Suprapubic skin (tissue), 4 donors: Measurements from ENCODE around the gene ANO4. TPM values are rescaled to one million over a fixed set of nuclear protein-coding genes. Genes with fewer than 3 reads are reported as not detected.

ENCODE experiments used
- DNase-seq, 2 donors: peaks; one replicate each; pipeline ENCODE4 v3.0.0-alpha.2; 2019; ENCODE audit warnings: low spot score in 2 of 2
- H3K27ac ChIP-seq: fragments of 200-600 bp; sonication (generic); one replicate; pipeline ENCODE4 v1.5.1; 2019
- H3K27me3 ChIP-seq: fragments of 200-600 bp; sonication (generic); one replicate; pipeline ENCODE4 v1.5.1; 2019
- H3K36me3 ChIP-seq: fragments of 200-600 bp; sonication (generic); one replicate; pipeline ENCODE4 v1.5.1; 2019
- H3K4me1 ChIP-seq: fragments of 200-600 bp; sonication (generic); one replicate; pipeline ENCODE4 v1.5.1; 2019
- H3K4me3 ChIP-seq: fragments of 200-600 bp; sonication (generic); one replicate; pipeline ENCODE4 v1.5.1; 2019; ENCODE audit warnings: mild to moderate bottlenecking
- H3K9me3 ChIP-seq: fragments of 200-600 bp; sonication (generic); one replicate; pipeline ENCODE4 v1.5.1; 2019
- CTCF ChIP-seq, 2 donors: fragments of 200-600 bp in 1 of 2; fragments of 450-650 bp in 1 of 2; sonication (generic) in 1 of 2; IDR thresholded peaks; one replicate each; pipeline ENCODE4 v1.5.1; 2016 to 2019; ENCODE audit warnings: antibody characterized with exemption in 2 of 2, mild to moderate bottlenecking in 1 of 2, moderate library complexity in 1 of 2
- EP300 ChIP-seq: sonication (generic); formaldehyde crosslinking; IDR thresholded peaks from one replicate; pipeline ENCODE4 v1.6.1; 2017; ENCODE audit warnings: antibody characterized with exemption
- POLR2A ChIP-seq, 2 donors: fragments of 450-650 bp; IDR thresholded peaks; one replicate each; pipeline ENCODE4 v1.6.1; 2017; ENCODE audit warnings: antibody characterized with exemption in 2 of 2, mild to moderate bottlenecking in 2 of 2, moderate library complexity in 2 of 2
- POLR2AphosphoS5 ChIP-seq, 3 donors: sonication (generic); formaldehyde crosslinking; IDR thresholded peaks; one replicate each; pipeline ENCODE4 v1.6.1; 2017; ENCODE audit warnings: antibody characterized with exemption in 3 of 3
- WGBS: methylation state at CpG from one replicate; pipeline ENCODE4 v1.1.5; 2018; 5-methylcytosine and 5-hydroxymethylcytosine counted together
- total RNA-seq, 4 donors: library from RNA; depleted of rRNA; stranded (reverse); fragments of >200 nt; gene quantifications; one replicate each; pipeline ENCODE4 v1.1.0, GENCODE V29; 2016

Gene ANO4
- total RNA-seq, 4 donors from 2014 or later = 0.30 to 1.2 TPM; not detected in 2

GRCh38 chr12:101165319-101165718, 370.7 kb downstream of the ANO4 start:
- H3K27ac ChIP-seq = no peak overlapping the region
- WGBS = 46% methylated on average over 4 of the region's 4 CpGs
- no peaks in the 10 kb centered on the region for H3K9me3 ChIP-seq

GRCh38 chr12:101166866-101167265, 372.3 kb downstream of the ANO4 start:
- WGBS = 61% methylated on average over 5 of the region's 5 CpGs
- H3K4me1 ChIP-seq = no peaks in the 10 kb centered on the region
- no peaks in the 10 kb centered on the region for H3K36me3 ChIP-seq
- DNase-seq = no peak
- no peaks in the 10 kb centered on the region for H3K27me3 ChIP-seq
- no peak overlapping the region for H3K4me3 ChIP-seq
- TF ChIP-seq CTCF (IDR thresholded peaks at IDR 0.05) = no peak
- no peak overlapping the region for H3K27ac ChIP-seq
- no peaks in the 10 kb centered on the region for H3K9me3 ChIP-seq

More at GRCh38 chr12:101165319-101165718, 370.7 kb downstream of the ANO4 start:
- H3K27me3 ChIP-seq = no peaks in the 10 kb centered on the region
- TF ChIP-seq POLR2AphosphoS5 (IDR thresholded peaks at IDR 0.05) (no peak), POLR2A (IDR thresholded peaks at IDR 0.05) (no peak)
- no peak for DNase-seq
- no peaks in the 10 kb centered on the region for H3K4me1 ChIP-seq
- H3K4me3 ChIP-seq = no peak overlapping the region
- H3K36me3 ChIP-seq = no peaks in the 10 kb centered on the region

GRCh38 chr12:101168001-101168400, 373.4 kb downstream of the ANO4 start:
- TF ChIP-seq CTCF (IDR thresholded peaks at IDR 0.05) (no peak), POLR2A (IDR thresholded peaks at IDR 0.05) (no peak), POLR2AphosphoS5 (IDR thresholded peaks at IDR 0.05) (no peak), EP300 (no peak)
- Histone ChIP-seq H3K4me1 (no peaks in the 10 kb centered on the region), H3K9me3 (no peaks in the 10 kb centered on the region), H3K4me3 (no peak overlapping the region), H3K27me3 (no peaks in the 10 kb centered on the region), H3K27ac (no peak overlapping the region), H3K36me3 (no peaks in the 10 kb centered on the region)
- DNase-seq = no peak
- WGBS = 92% methylated on average over 5 of the region's 5 CpGs

- 67% methylated on average over 5 of the region's 5 CpGs for WGBS
- no peaks in the 10 kb centered on the region for H3K27me3 ChIP-seq
- no peaks in the 10 kb centered on the region for H3K9me3 ChIP-seq
- DNase-seq = no peak
- no peak overlapping the region for H3K4me3 ChIP-seq
- H3K27ac ChIP-seq = no peak overlapping the region
- H3K36me3 ChIP-seq = no peaks in the 10 kb centered on the region
- H3K4me1 ChIP-seq = no peaks in the 10 kb centered on the region
- TF ChIP-seq POLR2AphosphoS5 (IDR thresholded peaks at IDR 0.05) (no peak), EP300 (no peak), POLR2A (IDR thresholded peaks at IDR 0.05) (no peak), CTCF (IDR thresholded peaks at IDR 0.05) (no peak)
These were observed 377.7 kb downstream of the ANO4 start for GRCh38 chr12:101172316-101172715.

- WGBS = 74% methylated on average over 3 of the region's 7 CpGs
- TF ChIP-seq EP300 (no peak), POLR2A (IDR thresholded peaks at IDR 0.05) (no peak), POLR2AphosphoS5 (IDR thresholded peaks at IDR 0.05) (no peak), CTCF (IDR thresholded peaks at IDR 0.05) (no peak)
- Histone ChIP-seq H3K27ac (no peak overlapping the region), H3K27me3 (no peaks in the 10 kb centered on the region), H3K4me1 (no peaks in the 10 kb centered on the region), H3K4me3 (no peak overlapping the region), H3K9me3 (no peaks in the 10 kb centered on the region), H3K36me3 (no peaks in the 10 kb centered on the region)
- no peak for DNase-seq
These were observed 378.7 kb downstream of the ANO4 start for GRCh38 chr12:101173197-101173749.

GRCh38 chr12:101174541-101174940, 380.0 kb downstream of the ANO4 start:
- Histone ChIP-seq H3K4me1 (no peaks in the 10 kb centered on the region), H3K27ac (no peak overlapping the region), H3K9me3 (no peaks in the 10 kb centered on the region), H3K36me3 (no peaks in the 10 kb centered on the region), H3K27me3 (no peaks in the 10 kb centered on the region), H3K4me3 (no peak overlapping the region)
- WGBS = 66% methylated on average over 3 of the region's 3 CpGs
- no peak for TF ChIP-seq EP300
- no peak for TF ChIP-seq POLR2AphosphoS5 (IDR thresholded peaks at IDR 0.05)
- TF ChIP-seq CTCF (IDR thresholded peaks at IDR 0.05) = no peak
- TF ChIP-seq POLR2A (IDR thresholded peaks at IDR 0.05) = no peak
- no peak for DNase-seq
